ENCODE data around the gene NPIPB5. TPM values are rescaled to one million over a fixed set of nuclear protein-coding genes. Genes with fewer than 3 reads are reported as not detected.
"Not testable (repeated sequence)": the region's sequence is repeated elsewhere in the genome, so short reads cannot be mapped to it uniquely, and the experiment has no call there.

Gene NPIPB5
- 329 TPM for total RNA-seq

- H3K27ac ChIP-seq; H3K4me3 ChIP-seq; H3K36me3 ChIP-seq; H3K4me1 ChIP-seq; intact Hi-C loops (cut with DNase I); DNase-seq (ENCODE audit: extremely low spot score in 2 of 2); H3K9me3 ChIP-seq; H3K27me3 ChIP-seq: not testable (repeated sequence)
Observed at GRCh38 chr16:22510591-22510990, at the start of gene NPIPB5. Gene NPIPB5 (plus strand): TSS chr16:22510891. CDS start chr16:22513802, 2,911 bp downstream.

GRCh38 chr16:22468846-22469245 is 41.8 kb upstream of the NPIPB5 start:
- DNase-seq (ENCODE audit: extremely low spot score in 2 of 2), result not testable (repeated sequence)

GRCh38 chr16:22537996-22538395 is 27.3 kb downstream of the NPIPB5 start:
- H3K4me1 ChIP-seq; DNase-seq (ENCODE audit: extremely low spot score in 2 of 2); H3K36me3 ChIP-seq; H3K27ac ChIP-seq; H3K9me3 ChIP-seq; H3K27me3 ChIP-seq; H3K4me3 ChIP-seq; intact Hi-C loops (cut with DNase I): not testable (repeated sequence)

More at GRCh38 chr16:22468846-22469245, 41.8 kb upstream of the NPIPB5 start:
- H3K9me3 ChIP-seq; H3K27ac ChIP-seq; H3K4me1 ChIP-seq; H3K4me3 ChIP-seq; intact Hi-C loops (cut with DNase I); H3K36me3 ChIP-seq; H3K27me3 ChIP-seq: not testable (repeated sequence)

GRCh38 chr16:22544809-22545208 is 34.1 kb downstream of the NPIPB5 start:
- DNase-seq (ENCODE audit: extremely low spot score in 2 of 2); H3K4me3 ChIP-seq; intact Hi-C loops (cut with DNase I); H3K27me3 ChIP-seq; H3K36me3 ChIP-seq; H3K9me3 ChIP-seq; H3K4me1 ChIP-seq; H3K27ac ChIP-seq: not testable (repeated sequence)

- H3K27ac ChIP-seq; H3K4me3 ChIP-seq; H3K36me3 ChIP-seq; intact Hi-C loops (cut with DNase I); H3K27me3 ChIP-seq; H3K4me1 ChIP-seq; H3K9me3 ChIP-seq; DNase-seq (ENCODE audit: extremely low spot score in 2 of 2): not testable (repeated sequence)
Observed at GRCh38 chr16:22546630-22547029, 35.9 kb downstream of the NPIPB5 start.

- DNase-seq (ENCODE audit: extremely low spot score in 2 of 2); H3K9me3 ChIP-seq; H3K4me3 ChIP-seq; H3K27ac ChIP-seq; H3K4me1 ChIP-seq; H3K27me3 ChIP-seq; intact Hi-C loops (cut with DNase I); H3K36me3 ChIP-seq: not testable (repeated sequence)
Observed at GRCh38 chr16:22547170-22547765, 36.6 kb downstream of the NPIPB5 start.

- H3K36me3 ChIP-seq; DNase-seq (ENCODE audit: extremely low spot score in 2 of 2); intact Hi-C loops (cut with DNase I); H3K27me3 ChIP-seq; H3K4me3 ChIP-seq; H3K9me3 ChIP-seq; H3K4me1 ChIP-seq; H3K27ac ChIP-seq: not testable (repeated sequence)
Observed at GRCh38 chr16:22549853-22550252, 39.2 kb downstream of the NPIPB5 start.

GRCh38 chr16:22551143-22551542 is 40.5 kb downstream of the NPIPB5 start:
- H3K9me3 ChIP-seq; H3K27me3 ChIP-seq; H3K27ac ChIP-seq; H3K36me3 ChIP-seq; intact Hi-C loops (cut with DNase I); H3K4me1 ChIP-seq; H3K4me3 ChIP-seq; DNase-seq (ENCODE audit: extremely low spot score in 2 of 2): not testable (repeated sequence)

GRCh38 chr16:22551651-22552050 is 41.0 kb downstream of the NPIPB5 start:
- H3K27ac ChIP-seq; intact Hi-C loops (cut with DNase I); H3K36me3 ChIP-seq; H3K4me3 ChIP-seq; H3K4me1 ChIP-seq; H3K27me3 ChIP-seq; DNase-seq (ENCODE audit: extremely low spot score in 2 of 2); H3K9me3 ChIP-seq: not testable (repeated sequence)

GRCh38 chr16:22556759-22557158 is 46.1 kb downstream of the NPIPB5 start:
- H3K4me1 ChIP-seq; H3K27me3 ChIP-seq; DNase-seq (ENCODE audit: extremely low spot score in 2 of 2); H3K36me3 ChIP-seq; H3K4me3 ChIP-seq; H3K9me3 ChIP-seq; H3K27ac ChIP-seq; intact Hi-C loops (cut with DNase I): not testable (repeated sequence)

Small RNA genes within 50 kb of the gene (small RNA-seq; reads per million reads assigned to genes)
- gene AC106788.1, result not detected

Other genes starting within 250 kb of the NPIPB5 start
- 38.5 TPM for gene POLR3E, start 213.5 kb upstream of the NPIPB5 start, total RNA-seq
- 33.9 TPM for gene CDR2, start 136.3 kb upstream of the NPIPB5 start, total RNA-seq

Measured in vagina (tissue), 2 donors.